GM21737 (cell line): ENCODE results near the gene KRTAP19-1.

Experiments
- ATAC-seq: cut with Tn5 transposase; IDR thresholded peaks from one replicate; pipeline ENCODE4 v1.9.1; 2021; ENCODE audit warnings: mild to moderate bottlenecking, moderate library complexity; ENCODE audit not compliant: unreplicated experiment

The KRTAP19-1 gene

GRCh38 chr21:30430170-30430655, 50.0 kb downstream of the KRTAP19-1 start, which contains the start of gene KRTAP13-4:
TSS of gene KRTAP13-4 (plus strand) at chr21:30430220. CDS start at chr21:30430276, 56 bp downstream.
- no peak for ATAC-seq
